ENCODE data around the gene MT1G.

DNA sequence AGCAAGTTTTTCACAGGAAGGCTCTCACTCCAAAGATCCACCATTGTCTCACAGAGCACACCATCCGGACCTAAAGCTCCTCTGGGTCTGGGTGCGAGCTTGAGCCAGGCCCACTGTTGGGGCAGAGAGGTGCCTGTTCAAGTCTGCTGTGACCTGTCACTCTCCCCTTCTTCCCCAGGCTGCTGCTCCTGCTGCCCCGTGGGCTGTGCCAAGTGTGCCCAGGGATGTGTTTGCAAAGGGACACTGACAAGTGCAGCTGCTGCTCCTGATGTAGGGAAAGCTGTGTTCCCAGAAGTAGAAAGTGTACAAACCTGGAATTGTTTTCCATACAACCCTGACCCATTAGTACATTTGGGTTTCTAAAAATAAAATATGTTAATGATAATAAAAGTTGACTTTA, 9.6 kb upstream of the MT1G start:
- no peak for TF ChIP-seq FOXJ3 (CRISPR knock-in tag; IDR thresholded peaks at IDR 0.05)
- no peak for TF ChIP-seq CHD2 (IDR thresholded peaks at IDR 0.05; ENCODE audit: low read length, partially characterized antibody)
- TF ChIP-seq EP300 (IDR thresholded peaks at IDR 0.05; ENCODE audit: borderline replicate concordance in 1 of 2, low read depth in 1 of 2, low read length in 1 of 2), result no peak
- TF ChIP-seq, protein P1, sequence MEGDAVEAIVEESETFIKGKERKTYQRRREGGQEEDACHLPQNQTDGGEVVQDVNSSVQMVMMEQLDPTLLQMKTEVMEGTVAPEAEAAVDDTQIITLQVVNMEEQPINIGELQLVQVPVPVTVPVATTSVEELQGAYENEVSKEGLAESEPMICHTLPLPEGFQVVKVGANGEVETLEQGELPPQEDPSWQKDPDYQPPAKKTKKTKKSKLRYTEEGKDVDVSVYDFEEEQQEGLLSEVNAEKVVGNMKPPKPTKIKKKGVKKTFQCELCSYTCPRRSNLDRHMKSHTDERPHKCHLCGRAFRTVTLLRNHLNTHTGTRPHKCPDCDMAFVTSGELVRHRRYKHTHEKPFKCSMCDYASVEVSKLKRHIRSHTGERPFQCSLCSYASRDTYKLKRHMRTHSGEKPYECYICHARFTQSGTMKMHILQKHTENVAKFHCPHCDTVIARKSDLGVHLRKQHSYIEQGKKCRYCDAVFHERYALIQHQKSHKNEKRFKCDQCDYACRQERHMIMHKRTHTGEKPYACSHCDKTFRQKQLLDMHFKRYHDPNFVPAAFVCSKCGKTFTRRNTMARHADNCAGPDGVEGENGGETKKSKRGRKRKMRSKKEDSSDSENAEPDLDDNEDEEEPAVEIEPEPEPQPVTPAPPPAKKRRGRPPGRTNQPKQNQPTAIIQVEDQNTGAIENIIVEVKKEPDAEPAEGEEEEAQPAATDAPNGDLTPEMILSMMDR (IDR thresholded peaks at IDR 0.05), result no peak
- TF ChIP-seq, protein P2, sequence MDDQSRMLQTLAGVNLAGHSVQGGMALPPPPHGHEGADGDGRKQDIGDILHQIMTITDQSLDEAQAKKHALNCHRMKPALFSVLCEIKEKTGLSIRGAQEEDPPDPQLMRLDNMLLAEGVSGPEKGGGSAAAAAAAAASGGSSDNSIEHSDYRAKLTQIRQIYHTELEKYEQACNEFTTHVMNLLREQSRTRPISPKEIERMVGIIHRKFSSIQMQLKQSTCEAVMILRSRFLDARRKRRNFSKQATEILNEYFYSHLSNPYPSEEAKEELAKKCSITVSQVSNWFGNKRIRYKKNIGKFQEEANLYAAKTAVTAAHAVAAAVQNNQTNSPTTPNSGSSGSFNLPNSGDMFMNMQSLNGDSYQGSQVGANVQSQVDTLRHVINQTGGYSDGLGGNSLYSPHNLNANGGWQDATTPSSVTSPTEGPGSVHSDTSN (IDR thresholded peaks at IDR 0.05), result no peak
- no peak for TF ChIP-seq SMC3 (IDR thresholded peaks at IDR 0.05; ENCODE audit: low read depth, low read length)
- no peak for TF ChIP-seq YY1 (IDR thresholded peaks at IDR 0.05; ENCODE audit: low read depth)

All from SK-N-SH (cell line).